Measurements from ENCODE around the gene SPAG16.

Gene SPAG16

GRCh38 chr2:213537579-213537978, 253.3 kb downstream of the SPAG16 start:
- in situ Hi-C loops (cut with HindIII; ENCODE audit: low sequenced_read_pairs): no loop called here

- in situ Hi-C loops (cut with HindIII; ENCODE audit: low sequenced_read_pairs): no loop called here
Measured at GRCh38 chr2:213544940-213545339, 260.7 kb downstream of the SPAG16 start.

DNA sequence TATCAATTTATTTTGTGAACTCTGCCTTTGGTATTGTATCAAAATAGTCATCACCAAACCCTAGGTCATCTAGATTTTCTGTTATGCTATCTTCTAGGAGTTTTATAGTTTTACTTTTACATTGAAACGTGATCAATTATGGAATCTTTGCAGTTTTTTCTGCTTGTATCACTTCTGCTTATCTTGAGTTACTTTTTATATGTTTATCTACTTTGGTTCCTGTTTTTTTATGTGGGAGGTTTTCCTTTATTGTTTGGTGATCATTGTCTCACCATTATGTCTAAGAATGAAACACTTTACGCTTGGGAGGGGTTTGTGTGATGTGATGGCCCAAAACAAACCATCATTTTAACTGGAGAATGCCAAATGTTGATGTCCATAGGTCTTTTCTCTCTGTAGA, 261.2 kb downstream of the SPAG16 start:
- in situ Hi-C loops (cut with HindIII; ENCODE audit: low sequenced_read_pairs): no loop called here

- in situ Hi-C loops (cut with HindIII; ENCODE audit: low sequenced_read_pairs): no loop called here
Measured at GRCh38 chr2:213545964-213546475, 261.8 kb downstream of the SPAG16 start.

- in situ Hi-C loops (cut with HindIII; ENCODE audit: low sequenced_read_pairs): no loop called here
Measured at GRCh38 chr2:213551526-213551925, 267.3 kb downstream of the SPAG16 start.

- in situ Hi-C loops (cut with HindIII; ENCODE audit: low sequenced_read_pairs): no loop called here
Measured at GRCh38 chr2:213559053-213559452, 274.8 kb downstream of the SPAG16 start.

DNA sequence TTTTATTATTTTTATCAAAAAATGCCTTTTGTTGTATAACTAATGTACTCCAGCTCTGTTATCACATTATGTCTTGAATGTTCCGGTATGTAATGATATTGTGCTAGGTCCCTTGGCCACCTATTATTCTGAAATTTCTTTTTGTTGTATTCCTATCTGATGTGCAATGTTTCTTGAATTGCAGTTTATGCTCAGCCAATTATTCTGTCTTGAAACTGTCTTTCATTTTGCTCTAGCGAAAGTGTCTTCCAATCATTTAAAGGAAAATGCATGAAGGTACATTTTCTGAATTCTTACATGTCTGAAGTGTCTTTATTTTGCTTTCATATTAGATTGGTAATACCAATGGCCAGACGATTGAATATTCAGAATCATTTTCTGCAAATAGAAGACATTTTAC, 277.5 kb downstream of the SPAG16 start:
- in situ Hi-C loops (cut with HindIII; ENCODE audit: low sequenced_read_pairs): no loop called here

GRCh38 chr2:213562539-213563180, 278.4 kb downstream of the SPAG16 start:
- in situ Hi-C loops (cut with HindIII; ENCODE audit: low sequenced_read_pairs): no loop called here

DNA sequence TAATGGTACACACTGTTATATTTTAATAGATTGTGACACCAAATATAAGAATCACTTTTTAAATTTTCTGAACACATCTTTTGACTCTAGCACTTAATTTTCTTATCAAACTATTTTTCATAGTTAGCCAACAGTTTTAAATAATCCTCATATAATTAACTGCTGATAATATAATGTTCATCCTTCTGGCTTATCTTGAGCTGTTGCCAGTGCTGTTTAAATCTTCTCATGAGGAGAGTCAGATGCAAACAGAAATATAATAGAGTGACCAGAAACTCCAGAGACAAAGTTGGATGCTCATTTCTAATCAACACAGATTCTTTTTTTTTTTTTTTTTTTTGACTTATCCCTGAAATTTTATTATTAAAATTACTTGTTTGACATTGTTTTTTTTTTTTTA, 282.6 kb downstream of the SPAG16 start:
- in situ Hi-C loops (cut with HindIII; ENCODE audit: low sequenced_read_pairs): no loop called here

DNA sequence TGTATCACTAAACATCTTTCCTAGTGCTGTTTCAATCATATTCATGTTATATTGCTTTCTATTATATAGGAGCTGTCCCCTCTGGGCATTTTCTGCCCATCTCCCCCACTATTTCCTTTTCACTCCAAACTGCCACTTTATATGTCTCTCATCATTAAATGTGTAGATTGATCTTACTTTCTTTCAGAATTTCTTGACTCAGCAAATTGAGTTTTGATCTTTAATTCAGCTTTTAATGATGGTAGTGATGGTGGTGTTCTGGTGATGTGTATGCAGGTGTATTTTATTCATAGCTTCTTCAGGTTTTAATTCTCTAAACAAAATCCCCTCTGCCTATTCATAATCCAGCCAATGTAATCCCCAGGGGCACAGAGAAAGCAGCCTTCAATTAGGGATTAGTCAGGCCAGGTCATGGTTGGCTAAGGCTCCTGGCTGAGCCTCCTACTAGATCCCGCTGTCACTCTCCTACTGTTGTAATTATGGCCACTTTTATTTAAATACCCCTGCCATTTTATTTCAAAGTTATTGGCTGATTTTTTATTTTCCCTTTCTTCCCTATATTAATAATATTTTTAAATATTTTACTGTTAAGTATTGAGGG, 325.4 kb downstream of the SPAG16 start:
- in situ Hi-C loops (cut with HindIII; ENCODE audit: low sequenced_read_pairs): no loop called here

DNA sequence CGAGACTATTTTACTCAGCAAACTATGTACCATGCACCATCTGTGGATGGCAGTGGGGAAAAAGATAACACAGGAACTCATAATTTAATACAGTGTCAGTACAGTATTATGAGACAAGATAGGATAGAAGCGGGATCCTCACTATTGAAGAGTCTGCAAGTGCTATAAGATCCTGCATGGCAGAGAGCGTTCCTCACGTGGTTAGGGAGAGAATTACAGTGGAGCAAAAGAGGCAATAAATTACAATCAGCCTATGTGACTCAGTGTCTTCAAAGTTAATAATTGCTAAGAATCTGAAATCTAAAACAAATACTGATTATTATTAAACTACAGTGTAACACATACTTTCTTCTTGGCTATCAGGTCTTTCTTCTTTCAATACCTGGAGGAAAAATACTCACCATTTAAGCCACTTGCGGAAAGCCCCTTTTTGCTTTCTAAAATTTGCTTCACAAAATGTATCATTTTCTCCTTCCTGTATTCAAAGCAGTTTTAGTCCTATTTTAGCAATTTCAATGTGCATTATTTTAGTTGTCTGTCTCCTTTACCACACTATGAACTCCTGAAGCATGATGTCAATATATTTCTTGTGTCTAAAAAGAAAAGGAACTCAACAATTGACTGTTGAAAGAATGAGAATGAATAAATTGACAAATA, 342.9 kb downstream of the SPAG16 start:
- in situ Hi-C loops (cut with HindIII; ENCODE audit: low sequenced_read_pairs): no loop called here

DNA sequence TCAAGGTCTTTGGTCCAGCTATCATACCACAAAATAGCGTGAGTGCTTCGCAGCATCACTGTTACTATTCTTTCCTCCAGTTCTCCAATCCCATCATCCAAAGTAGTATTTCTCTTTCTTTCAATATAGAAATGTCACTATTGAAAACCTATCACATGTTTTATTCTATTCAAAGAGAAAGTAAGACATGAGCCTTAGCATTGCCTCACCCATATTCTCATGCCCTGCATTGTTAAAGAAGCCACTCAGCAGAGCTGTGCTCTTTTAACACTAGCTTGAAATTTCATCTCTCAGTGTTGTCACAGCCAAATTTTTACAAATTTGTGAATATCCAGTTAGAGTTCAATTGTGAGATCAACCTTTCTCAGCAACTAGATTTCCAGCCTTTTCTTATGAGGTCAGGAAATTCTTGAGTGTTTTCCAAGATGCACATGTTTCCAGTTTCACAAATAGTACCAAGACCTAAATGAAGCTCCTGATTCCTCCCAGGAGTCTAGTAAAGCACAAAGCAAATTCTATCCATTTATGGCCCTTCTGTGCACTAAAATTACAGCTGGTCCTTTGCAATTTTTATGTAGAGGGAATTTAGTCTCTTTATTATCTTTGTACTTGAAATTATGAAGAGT, 343.7 kb downstream of the SPAG16 start:
- in situ Hi-C loops (cut with HindIII; ENCODE audit: low sequenced_read_pairs): no loop called here

- in situ Hi-C loops (cut with HindIII; ENCODE audit: low sequenced_read_pairs): no loop called here
Measured at GRCh38 chr2:213640738-213641425, 356.6 kb downstream of the SPAG16 start.

GRCh38 chr2:213644926-213645325, 360.7 kb downstream of the SPAG16 start:
- in situ Hi-C loops (cut with HindIII; ENCODE audit: low sequenced_read_pairs): no loop called here

GRCh38 chr2:213649176-213649575, 364.9 kb downstream of the SPAG16 start:
- in situ Hi-C loops (cut with HindIII; ENCODE audit: low sequenced_read_pairs): no loop called here

GRCh38 chr2:213664817-213665216, 380.6 kb downstream of the SPAG16 start:
- in situ Hi-C loops (cut with HindIII; ENCODE audit: low sequenced_read_pairs): no loop called here

DNA sequence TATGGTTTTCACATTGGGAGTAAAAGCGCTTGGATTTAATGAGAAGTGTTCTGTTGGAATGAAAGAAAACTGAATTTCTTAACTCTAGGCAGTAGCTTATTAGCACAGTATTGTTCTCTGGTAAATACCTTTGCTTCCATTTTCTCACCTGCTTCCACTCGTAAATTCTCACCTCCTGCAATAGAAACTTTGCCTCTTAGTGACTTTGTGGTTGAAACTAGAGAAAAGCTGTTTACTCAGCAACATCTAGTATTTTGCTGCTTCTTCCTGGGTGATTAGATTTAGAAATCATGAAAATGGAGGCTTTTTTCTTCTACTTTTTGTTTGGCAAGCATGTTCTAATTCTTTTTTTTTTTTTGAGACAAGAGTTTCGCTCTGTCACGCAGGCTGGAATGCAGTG, 385.4 kb downstream of the SPAG16 start:
- in situ Hi-C loops (cut with HindIII; ENCODE audit: low sequenced_read_pairs): no loop called here

DNA sequence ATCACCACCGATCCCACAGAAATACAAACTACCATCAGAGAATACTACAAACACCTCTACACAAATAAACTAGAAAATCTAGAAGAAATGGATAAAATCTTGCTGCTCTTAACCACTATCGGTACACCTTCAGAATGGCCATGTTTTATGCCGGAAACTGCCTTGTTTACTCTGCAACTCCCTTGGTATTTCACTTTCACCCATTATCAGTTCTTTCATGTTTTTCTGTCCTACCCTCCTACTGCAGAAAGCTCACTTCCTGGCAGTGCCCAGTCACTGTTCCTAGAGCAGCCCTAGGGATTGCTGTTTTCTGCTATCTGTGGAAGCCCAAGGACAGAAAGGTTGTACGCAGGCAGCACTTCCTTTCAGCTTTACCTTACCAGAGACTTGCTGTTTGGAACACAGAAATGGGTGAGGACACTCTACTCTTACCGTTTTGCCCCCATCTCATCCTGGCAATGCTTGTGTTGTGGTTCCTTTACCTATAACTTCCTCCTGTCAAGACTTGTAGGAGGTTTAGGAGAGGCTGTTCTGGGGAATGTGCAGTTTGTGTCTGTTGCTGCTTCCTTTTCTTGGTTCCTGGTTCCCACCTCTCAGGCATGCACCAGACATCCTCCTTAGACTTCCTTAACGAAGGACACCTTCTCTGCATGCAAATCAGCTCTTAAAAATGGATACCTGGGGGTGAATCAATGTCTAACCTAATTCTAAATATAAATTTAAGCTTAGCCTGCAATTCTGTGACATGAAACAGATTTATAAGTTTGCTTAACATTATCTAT, 394.4 kb downstream of the SPAG16 start:
- in situ Hi-C loops (cut with HindIII; ENCODE audit: low sequenced_read_pairs): no loop called here

DNA sequence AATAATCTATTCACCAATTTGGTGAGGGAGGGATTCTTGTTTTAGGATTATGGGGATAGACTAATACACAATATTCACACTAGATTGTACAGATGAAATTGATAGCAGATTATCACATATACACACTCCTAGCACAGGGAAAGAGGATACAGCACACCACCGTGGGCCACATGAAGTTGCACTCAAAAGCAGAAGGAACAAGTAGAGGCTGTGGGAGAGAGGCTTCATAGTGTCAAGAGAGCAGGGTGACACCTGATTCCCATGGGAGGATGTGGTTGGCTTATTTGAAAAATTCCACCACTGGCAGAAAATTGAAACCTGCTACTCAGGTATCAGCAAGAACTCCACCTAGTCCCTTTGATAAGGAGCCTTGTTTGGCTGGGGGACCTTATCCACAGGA, 395.6 kb downstream of the SPAG16 start:
- in situ Hi-C loops (cut with HindIII; ENCODE audit: low sequenced_read_pairs): no loop called here

DNA sequence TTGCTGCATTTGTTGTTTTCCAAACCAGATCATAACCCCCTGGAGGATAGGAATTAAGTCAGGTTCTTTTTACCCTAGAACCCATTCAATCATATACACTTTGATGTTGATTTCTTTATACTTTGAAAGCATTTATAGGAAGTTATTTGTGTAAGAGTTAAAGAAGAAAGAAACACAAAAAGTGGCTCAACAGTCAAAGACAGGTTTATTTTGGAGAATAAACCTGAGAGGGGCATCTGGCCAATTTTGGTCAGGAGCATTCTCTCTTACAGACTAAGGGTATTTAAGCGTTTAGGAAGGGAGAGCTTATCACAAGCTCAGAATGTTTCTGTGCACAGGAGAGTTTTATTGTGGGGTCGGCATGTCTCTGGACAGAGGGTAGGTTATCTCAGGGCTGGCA, 398.0 kb downstream of the SPAG16 start:
- in situ Hi-C loops (cut with HindIII; ENCODE audit: low sequenced_read_pairs): no loop called here

Data from endothelial cell of hepatic sinusoid (primary cell).